GM04503 (cell line): ENCODE data around the gene RAD9A.
"Not testable (repeated sequence)": the region's sequence is repeated elsewhere in the genome, so short reads cannot be mapped to it uniquely, and the experiment has no call there.

Experiments
- DNase-seq: peaks from one replicate; pipeline ENCODE4 v3.0.0-alpha.2; 2012; ENCODE audit warnings: low read depth

Gene RAD9A

DNA sequence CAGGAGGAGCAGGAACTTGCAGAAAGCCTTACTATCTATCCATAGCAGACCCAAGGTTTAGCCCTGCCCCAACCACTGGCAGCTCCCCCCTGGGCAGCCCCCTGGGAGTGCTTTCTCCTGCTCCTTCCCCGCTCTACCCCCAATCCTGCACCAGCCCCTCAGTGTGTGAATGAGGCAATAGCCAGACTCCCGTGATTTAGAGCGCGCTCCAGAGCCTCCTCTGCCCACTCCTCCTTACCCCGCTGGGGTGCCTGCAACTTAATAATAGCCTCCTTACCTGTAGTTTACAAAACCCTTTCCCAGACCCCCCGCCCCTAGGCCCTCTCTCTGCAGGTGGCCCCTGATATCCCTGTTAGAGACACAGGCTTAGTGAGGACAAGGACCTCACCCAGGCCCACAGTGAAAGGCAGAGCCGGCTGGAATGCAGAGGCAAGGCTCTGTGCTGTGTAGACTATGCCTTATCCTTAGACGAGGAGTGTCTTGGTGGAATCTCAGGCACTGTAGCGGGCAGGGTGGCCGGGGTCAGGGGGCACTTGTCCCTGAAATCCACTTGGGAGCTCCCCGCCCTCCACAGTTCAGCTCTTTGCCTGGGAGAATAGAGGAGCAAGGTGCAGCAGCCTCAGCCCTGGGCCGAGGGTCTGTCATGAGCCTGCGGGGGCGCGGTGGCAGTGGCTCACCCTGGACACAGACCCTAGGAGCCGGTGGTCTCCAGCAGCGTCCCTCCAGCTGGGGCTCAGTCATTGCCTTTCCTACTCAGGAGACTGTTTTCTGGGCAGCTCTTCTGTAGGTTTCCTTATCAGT is 19.4 kb downstream of the RAD9A start:
- no peak for DNase-seq

DNA sequence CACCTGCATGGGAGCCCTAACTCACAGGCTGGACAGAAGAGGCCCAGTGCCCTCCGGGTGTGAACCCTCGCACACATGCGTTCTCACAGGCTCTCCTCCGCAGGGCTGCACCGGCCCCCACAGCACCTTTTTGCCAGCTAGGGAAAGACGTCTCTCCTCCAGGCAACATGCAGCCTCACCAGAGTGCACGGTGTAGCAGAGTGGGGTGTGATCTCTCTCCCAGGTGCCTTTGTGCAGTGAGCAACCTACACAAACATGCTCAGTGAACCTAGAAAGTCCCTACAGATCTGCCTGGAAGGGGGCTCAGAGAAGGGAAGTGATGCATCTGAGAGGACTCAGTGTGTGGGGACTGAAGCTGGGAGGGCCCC is 20.0 kb downstream of the RAD9A start:
- no peak for DNase-seq

DNA sequence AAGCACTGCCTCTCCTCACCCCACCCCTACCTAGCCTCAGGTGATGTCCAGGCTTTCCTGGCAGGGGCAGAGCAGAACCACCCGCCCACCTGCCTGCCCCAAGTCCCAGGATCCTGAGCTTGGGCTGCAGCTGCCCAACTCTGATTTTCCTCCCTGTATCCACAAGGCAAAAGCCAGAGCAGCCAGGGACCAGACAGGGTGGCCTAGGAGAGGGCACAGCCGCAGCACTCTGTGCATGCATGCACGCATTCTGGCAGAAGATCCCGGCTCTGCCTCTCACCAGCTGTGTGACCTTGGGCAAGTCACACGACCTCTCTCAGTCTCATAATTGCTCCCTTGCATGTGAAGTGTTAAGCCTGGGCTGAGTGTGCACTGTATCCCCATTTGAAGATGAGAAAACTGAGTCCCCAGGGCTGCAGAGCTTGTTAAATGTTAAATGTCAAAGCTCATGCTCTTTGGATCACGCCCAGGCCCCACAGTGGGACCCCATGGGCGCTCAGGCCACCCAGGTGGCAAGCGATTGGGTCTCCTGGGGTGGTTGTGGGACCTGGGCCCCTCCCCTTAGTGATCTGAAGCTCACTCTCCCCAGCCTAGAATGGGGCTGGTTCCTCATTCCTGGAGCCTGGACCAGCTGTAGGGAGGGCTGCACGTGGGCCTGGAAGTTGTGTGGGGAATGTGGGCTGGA is 20.9 kb downstream of the RAD9A start:
- no peak for DNase-seq

DNA sequence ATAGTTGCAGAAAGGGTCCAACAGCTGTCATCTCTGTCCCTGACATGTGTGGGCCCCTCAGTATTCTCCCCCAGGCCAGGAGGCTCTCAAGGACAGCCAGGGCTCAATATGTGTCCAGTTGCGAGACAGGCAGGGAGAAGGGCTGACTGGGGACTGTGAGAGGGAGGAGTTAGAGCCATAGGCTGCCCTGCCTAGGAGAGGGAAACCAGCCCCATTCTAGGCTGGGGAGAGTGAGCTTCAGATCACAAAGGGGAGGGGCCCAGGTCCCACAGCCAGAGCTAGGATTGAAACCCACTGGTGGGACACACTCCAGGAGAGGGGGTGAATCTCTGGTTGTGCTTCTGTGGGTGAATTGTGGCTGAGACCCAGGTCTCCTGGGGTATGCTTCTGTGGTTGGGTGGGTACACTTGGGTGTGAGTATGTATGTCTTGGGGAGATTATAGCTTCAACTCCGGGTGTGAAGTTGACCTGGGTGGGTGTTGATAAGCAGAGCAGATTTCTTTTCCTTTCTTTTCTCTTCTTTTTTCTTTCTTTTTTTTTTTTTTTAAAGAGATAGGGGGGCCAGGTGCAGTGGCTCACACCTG is 21.6 kb downstream of the RAD9A start:
- no peak for DNase-seq

DNA sequence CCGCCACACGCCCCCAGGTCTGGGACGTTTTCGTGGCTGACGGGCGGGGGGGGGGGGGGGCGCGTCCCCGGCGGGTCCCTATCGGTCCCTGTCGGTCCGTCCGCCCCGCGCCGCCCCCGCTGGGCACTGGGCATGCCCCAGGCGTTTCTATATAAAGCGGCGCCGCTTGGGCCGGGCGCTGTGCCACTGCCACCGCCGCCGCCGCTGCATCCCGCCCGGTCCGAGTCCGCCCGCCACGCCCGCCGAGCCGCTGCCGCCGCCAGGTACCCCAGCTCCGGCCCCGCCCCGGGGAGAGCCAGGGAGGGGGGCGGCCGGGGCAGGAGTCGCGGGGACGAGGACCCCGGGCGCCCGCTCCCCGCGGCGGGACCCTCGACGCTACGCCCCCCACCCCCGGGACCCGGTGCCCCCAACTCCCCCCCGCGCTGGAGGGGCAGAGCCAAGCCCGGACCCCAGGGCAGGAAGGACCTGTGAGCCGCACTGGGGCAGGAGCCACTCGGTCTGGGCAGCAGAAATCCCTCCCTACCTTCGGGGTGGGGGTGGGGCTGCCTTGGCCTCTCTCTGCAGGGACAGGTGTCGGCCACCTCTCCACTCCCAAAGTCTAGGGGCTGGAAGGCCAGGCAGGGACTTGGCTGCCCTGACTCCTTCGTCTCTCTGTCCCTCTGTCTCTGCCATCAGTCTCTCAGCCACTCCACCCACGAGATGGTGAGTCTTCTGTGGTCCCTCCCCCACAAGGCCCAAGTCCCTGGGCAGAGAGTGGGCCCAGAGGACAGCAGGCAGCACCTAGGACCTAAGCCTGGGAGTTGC is 23.9 kb downstream of the RAD9A start, which contains the start of gene CARNS1:
TSS of gene CARNS1 (plus strand) at position 178 of the 804 bp plus-strand sequence. CDS start at position 700, 522 bp downstream.
- DNase-seq: no peak

GRCh38 chr11:67416416-67417335 is 24.9 kb downstream of the RAD9A start:
- no peak for DNase-seq

GRCh38 chr11:67417425-67417824 is 25.6 kb downstream of the RAD9A start:
- DNase-seq: no peak

- no peak for DNase-seq
Measured at GRCh38 chr11:67418476-67419281, 26.9 kb downstream of the RAD9A start.

GRCh38 chr11:67419325-67420049 is 27.7 kb downstream of the RAD9A start:
- DNase-seq: no peak

- DNase-seq: no peak
Measured at GRCh38 chr11:67420147-67420645, 28.4 kb downstream of the RAD9A start.

GRCh38 chr11:67420646-67421429 is 29.1 kb downstream of the RAD9A start:
- no peak for DNase-seq

GRCh38 chr11:67421430-67422031 is 29.7 kb downstream of the RAD9A start:
- no peak for DNase-seq

DNA sequence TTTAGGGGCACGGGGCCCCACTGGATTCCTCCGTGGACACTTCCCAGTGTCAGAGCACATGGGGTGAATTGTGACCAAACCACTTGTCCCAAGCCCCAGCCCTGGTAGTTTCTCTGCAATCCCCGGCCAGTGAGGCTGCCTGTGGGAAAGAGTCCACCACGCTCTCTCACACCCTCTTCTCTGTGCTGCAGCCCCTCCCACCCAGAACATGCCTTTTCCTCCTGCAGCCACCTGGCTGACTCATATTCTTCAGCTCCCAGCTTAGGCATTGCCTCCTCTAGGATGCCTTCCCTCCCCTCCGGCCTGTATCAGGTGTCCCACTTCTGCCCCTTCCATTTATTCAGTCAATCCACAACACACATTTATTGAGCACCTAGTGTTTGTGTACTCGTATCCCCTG is 31.1 kb downstream of the RAD9A start:
- no peak for DNase-seq

GRCh38 chr11:67423466-67423865 is 31.7 kb downstream of the RAD9A start:
- no peak for DNase-seq

GRCh38 chr11:67423891-67424613 is 32.3 kb downstream of the RAD9A start:
- no peak for DNase-seq

DNA sequence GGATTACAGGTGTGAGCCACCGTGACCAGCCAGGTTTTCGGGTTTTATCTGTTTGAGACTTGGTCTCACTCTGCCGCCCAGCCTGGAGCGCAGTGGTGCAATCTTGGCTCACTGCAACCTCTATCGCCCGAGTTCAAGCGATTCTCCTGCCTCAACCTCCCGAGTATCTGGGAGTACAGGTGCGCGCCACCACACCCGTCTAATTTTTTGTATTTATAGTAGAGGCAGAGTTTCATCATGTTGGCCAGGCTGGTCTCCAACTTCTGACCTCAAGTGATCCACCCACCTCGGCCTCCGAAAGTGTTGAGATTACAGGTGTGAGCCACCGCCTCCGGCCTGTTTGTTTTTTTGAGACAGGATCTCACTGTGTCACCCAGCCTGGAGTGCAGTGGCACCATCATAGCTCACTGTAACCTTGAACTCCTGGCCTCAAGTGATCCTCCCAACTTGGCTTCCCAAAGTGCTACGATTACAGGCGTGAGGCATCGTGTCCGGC is 35.6 kb downstream of the RAD9A start:
- not testable (repeated sequence) for DNase-seq
